GM11168 (cell line): Measurements from ENCODE around the gene RIOK1.
"Not testable (repeated sequence)": the region's sequence is repeated elsewhere in the genome, so short reads cannot be mapped to it uniquely, and the experiment has no call there.

Source experiments
- in situ Hi-C: fragments of 300-500 bp; cut with MboI; formaldehyde crosslinking; loops from one replicate; pipeline ENCODE4 v1.12.0; 2022; ENCODE audit warnings: low sequenced_read_pairs; ENCODE audit not compliant: unreplicated experiment

RIOK1 gene

DNA sequence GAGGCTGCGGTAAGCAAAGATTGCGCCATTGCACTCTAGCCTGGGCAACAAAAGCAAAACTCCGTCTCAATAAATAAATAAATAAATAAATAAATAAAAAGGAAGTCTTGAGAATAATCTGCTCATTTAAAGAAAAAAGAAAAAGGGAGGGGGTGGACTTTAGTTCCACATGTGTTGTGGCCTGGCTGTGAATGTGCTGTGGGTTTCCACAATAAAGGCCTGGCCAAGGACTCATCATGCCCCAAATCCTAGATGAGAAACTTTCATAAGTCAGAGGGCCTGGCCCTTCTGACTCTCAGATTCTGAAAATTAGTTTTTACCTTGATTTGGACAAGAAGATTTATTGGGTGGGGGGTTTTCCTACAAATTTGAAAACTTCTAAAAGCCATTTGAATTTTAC lies 48.4 kb downstream of the RIOK1 start:
- in situ Hi-C loops = no loop called here

DNA sequence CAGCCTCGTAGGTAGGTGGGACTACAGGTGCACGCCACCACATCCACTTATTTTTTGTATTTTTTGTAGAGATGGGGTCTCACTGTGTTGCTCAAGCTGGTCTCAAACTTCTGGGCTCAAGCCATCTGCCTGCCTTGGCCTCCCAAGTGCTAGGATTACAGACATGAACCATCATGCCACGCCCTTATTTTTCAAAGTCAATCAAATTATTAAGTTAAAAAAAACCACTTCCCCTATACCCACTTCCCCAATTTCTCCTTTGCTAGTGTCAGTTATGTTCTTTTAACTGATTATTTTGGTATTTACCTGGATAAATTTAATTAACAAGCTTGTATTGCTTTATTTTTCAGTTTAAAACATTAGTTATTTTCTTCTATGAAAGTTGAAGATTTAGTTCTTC lies 49.6 kb downstream of the RIOK1 start:
- in situ Hi-C loops = no loop called here

DNA sequence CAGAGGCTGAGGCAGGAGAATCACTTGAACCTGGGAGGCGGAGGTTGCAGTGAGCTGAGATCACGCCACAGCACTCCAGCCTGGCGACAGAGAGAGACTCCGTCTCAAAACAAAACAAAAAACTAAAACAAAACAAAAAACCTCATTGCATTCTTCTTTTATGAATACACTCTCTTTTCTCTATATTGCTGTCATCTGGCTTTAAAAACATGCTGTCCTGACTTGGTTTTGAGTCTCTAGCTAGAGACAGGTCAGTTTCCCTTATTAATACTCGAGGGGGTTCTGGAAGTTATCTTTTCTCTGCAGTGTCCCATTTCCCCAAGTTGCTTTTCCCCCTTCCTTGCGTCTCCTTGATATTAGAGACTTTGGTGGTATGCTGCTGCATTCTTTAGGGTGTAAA lies 50.9 kb downstream of the RIOK1 start:
- in situ Hi-C loops = no loop called here

DNA sequence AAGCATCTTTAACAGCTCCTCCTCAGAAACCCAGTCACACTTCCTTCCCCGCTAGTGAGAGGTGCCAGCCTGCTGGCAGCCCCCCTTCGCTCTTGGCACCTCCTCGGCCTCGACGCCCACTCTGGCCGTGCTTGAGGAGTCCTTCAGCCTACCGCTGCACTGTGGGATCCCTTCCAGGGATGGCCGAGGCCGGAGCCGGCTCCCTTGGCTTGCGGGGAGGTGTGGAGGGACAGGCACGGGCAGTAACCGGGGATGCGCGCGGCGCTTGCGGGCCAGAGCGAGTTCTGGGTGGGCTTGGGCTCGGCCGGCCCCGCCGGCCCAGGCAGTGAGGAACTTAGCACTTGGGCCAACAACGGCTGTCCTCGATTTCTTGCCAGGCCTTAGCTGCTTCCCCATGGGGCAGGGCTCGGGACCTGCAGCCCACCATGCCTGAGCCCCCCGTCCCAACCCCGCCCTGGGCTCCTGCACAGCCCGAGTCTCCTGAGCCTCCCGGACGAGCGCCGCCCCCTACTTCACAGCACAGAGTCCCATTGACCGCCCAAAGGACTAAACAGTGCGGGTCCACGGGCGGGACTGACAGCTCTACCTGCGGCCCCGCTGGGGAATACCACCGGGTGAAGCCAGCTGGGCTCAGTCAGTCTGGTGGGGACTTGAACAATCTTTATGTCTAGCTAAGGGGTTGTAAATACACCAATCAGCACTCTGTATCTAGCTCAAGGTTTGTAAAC lies 51.6 kb downstream of the RIOK1 start:
- in situ Hi-C loops = no loop called here

DNA sequence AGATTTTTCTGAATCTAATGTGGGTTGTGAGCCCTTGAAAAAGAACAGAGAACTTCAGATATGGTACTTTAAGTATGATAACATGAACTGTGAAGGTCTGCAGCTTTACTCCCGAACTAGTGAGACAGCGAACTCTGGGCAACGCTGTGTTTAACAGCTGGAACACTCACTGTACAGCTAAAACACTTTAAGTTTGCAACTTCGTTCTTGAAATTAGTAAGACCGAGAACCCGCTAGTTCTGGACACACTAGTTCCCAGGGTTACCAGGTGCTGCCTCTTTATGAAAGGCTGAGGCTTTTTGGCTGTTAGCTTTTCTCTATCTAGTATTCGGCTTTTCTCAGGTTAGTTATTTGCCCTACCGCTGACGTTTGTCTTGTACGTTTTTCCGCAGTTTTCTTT lies 52.9 kb downstream of the RIOK1 start:
- in situ Hi-C loops = no loop called here

DNA sequence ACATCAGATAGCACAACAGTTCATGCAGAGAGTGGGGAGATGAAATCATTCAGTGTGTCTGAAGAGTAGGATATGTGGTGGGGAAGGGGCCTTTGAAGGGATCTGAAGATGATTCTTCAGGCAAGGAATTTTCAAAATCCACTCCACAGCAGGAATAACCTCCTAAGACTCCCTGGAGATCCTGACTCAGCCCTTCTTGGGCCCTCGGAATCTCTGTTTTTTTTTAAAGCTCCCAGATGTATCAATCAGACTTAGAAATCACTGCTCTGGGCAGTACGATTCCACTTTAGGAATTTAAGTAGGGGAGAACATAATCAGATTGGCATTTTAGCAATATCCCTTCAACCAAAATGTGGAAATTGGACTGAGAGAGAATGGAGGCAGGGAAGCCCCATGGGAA lies 55.5 kb downstream of the RIOK1 start:
- in situ Hi-C loops = no loop called here

DNA sequence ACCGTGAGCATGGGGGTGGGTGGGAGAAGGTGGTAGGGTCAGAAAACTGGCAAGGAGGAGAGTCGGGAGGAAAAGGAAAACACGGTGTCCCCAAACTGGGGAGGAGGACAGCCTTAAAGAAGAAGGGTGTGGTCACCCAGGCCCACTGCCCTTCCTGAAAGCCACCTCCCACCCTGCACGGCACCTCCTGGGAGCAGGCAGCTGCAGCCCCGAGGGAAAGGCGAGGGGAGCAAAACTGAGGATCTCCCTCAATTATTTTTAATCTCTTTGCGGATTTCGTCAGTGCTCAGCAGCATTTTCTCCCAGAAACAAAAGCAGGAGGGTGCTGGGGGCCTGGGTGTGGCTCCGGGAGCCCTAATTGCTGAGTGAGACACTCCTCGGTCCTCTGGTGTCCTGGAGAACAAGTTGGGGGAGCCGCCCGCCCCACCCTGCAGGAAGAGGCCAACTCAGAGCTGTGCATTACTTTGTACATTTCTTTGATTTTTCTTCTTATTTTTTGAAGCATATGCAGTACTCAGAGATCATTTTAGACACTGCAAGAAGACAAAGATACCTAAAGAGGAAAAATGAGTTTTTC lies 56.4 kb downstream of the RIOK1 start:
- in situ Hi-C loops = no loop called here

DNA sequence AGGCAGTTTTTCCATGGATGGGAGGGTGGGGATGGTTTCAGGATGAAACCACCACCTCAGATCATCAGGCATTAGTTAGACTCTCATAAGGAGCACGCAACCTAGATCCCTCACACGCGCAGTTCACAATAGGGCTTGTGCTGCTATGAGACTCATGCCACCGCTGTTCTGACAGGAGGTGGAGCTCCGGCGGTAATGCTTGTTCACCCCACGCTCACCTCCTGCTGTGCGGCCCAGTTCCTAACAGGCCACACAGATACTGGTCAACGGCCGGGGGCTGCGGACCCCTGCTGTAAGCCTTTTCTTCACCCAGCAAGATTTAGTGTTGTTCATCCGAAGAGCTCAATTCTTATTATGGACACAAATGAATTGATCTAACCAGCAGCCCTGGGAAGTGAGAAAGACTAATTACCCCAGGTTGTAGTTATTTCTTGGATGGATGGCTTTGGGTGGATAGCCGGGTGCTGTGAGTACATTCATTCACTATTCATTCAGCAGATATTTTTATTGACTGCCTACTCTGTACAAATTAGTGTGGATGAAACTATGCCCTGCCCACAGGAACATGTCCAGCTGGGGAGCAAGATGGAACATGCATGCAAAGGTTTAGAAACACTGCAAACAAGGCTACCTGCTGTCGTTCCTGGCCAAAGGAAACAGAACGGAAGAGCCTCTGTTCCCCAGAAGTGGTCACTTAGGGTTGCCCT lies 57.2 kb downstream of the RIOK1 start:
- in situ Hi-C loops = no loop called here

DNA sequence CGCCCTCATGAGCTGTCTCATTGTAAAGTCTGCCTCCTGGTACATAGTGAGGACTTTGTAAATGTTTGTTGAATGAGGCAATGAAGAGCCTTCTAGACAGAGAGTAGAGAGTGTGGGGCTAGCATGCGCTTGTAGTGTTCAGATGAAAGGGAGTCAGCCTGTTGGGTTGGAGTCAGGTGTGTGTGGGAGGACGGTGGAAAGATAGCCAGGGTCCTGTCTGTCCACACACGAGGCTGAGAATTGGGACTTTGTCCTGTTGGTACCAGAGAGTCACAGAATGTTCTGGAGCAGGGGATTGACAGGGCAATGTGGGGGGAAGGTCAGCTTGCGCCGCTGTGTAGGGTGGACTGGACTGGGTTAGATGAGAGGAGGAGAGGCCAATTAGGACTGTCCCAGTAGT lies 58.6 kb downstream of the RIOK1 start:
- in situ Hi-C loops = no loop called here

DNA sequence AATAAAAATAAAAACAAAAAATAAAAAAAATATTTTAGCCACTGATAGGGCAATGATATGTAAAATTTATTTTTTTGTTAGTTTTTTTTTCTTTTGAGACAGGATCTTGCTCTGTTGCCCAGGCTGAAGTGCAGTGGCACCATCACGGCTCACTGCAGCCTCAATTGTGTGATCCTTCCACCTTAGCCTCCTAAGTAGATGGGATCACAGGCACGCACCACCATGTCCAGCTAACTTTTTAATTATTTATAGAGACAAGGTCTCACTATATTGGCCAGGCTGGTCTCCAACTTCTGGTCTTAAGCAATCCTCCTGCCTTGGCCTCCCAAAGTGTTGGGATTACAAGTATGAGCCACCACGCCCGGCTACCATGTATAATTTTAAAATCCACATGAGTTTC lies 59.4 kb downstream of the RIOK1 start:
- in situ Hi-C loops = no loop called here

DNA sequence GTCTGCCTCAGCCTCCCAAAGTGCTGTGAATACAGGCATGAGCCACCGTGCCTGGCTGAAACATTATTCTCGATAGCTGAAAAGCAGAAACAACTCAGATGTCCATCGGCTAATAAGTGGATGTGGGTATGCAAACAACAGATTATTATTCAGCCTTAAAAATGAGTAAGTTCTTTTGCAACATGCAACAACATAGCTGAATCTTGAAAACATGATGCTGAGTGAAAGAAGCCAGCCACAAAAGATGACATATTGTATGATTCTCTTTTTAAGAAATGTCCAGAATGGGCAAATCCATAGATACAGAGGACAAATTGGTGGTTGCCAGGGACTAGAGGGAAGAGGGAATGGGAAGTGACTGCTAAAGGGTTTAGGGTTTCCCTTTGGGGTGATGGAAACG lies 61.7 kb downstream of the RIOK1 start:
- in situ Hi-C loops = no loop called here

DNA sequence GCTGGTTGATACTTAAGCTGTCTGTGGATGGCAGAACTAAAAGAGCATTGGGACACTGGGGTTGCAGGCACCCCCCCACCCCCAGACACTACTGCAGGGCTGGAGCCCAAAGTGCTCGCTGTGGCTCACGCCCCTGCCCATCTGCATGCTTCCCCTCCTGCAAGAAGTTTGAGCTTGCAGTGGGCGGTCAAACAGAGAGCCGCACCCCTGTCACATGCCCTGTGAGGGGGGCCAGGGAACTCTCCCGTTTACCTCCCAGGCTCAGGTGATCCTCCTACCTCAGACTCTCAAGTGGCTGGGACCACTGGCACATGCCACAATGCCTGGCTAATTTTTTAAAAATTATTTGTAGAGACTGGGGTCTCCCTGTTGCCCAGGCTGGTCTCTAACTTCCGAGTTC lies 63.3 kb downstream of the RIOK1 start:
- in situ Hi-C loops = no loop called here

DNA sequence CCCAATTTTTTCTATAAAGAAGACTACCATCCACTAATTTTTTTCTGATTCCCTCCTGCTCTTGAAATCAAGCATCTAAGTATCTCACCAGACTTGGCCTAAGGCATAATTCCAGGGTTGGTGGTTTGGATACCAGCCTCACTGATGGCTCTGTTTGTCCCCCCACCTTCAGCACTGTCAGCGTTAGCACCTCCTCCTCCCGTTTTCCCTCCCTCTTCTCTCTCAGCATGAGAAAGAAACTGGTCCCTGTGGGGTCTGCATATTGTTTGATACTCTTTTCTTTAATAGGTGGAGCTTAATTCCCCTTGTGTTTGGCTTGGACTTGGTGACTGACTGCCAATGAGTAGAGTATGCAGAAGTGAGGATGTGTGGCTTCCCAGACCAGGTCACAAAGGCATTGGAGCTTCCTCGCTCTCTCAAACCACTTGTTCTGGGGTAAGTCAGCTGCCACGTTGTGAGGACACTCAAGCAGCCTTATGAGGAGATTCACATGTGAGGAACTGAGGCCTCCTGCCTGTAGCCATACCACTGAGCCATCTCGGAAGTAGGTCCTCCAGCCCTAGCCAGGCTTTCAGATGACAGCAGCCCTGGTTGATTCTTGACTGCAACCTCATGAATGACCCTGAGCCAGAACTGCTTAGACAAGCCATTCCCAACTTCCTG lies 65.2 kb downstream of the RIOK1 start:
- in situ Hi-C loops = no loop called here

DNA sequence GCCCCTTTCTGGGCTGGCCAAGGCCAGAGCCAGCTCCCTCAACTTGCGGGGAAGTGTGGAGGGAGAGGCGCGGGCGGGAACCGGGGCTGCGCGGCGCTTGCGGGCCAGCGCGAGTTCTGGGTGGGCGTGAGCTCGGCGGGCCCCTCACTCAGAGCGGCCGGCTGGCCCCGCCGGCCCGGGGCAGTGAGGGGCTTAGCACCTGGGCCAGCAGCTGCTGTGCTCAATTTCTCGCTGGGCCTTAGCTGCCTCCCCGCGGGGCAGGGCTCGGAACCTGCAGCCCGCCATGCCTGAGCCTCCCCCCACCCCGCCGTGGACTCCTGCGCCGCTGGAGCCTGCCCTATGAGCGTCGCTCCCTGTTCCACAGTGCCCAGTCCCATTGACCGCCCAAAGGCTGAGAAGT lies 66.7 kb downstream of the RIOK1 start:
- in situ Hi-C loops = not testable (repeated sequence)

DNA sequence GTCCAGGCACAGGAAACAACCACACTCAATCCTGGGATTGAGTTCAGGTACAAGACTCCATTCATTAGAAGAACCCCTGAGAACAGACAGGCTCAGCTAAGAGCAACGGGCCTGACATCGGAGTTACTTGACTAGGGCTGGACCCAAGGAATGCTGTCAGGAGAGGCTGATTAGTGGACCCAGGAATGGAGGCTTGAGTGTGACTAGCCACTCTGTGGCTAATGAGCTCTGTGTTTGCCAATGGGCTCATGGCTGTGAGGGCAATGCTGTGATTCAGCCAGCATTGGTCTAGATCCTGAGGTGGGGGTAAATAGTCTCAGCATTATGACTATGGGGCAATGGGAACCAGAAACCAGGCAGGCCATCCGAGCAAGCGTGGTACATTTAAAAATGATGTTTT lies 71.8 kb downstream of the RIOK1 start:
- in situ Hi-C loops = no loop called here

DNA sequence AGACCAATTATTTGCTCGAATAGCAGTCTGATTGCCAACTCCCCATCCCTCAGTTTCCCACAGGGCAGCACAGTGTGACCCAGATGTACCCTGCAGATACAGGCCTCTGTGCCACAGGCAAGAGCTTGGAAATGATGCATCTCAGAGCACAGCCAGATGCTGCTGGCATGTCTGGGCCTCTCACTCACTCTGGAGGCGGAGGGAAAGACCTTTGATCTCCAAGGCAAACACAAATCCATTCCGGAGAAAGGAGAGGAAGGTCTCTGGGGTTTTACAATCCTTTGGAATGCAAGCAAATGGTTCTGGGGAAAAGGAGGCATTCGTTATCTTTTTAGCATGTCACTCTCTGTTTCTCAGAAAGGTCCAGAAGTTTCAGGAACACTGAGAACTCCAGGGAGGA lies 74.2 kb downstream of the RIOK1 start:
- in situ Hi-C loops = no loop called here

DNA sequence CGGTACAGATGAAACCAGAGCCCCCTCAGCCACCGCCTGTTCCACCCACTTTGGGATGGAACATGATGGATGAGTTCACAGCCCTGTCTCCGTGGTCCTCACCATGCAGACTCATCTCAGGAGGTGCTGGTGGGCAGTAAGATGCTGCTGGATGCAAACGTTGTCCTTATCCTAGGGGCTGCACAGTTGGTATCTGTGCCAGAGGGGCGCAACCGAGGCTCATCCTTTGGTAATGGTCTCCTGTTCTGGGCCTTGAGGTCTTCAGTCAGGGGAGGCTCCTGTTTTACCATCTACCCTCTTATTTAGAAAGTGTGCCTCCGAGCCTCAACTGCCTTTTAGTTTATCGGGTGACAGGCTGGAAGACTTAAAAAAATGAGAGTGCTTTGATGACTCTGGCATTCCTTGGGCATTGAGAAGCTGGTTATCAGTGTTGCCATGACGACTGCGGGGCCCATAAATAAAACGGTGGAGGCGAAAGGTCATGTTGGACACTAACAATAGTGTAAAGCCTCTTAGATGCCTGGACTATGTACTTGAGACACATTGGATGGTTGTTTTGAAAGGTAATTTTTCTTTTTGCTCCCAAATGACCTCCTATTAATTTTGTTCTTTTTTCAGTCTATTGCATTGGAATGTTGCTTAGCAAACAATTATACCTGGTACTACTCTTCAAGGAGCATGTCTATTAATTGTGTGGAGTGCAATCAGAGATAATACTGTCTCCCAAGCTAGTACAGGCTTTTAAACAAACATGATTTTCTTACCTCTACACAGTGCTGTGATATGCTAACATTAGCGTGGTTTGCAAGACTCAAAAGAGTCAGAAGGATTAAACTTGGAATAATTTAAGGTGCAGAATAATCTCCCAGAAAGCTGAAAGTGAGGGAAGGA lies 77.6 kb downstream of the RIOK1 start:
- in situ Hi-C loops = no loop called here
